Fibroblast of lung (primary cell): Measurements from ENCODE around the gene SIRT5. TPM values are rescaled to one million over a fixed set of nuclear protein-coding genes. Genes with fewer than 3 reads are reported as not detected.
A peak's percentile ranks its signal among the peaks of the same experiment; 100 is the strongest.

ENCODE experiments used
- DNase-seq, 2 donors: peaks; one replicate each; pipeline versions ENCODE4 v3.0.0 to v3.0.0-alpha.2; 2010; ENCODE audit warnings: low read depth in 2 of 2
- H2AFZ ChIP-seq: 2 replicates; pipeline ENCODE4 v1.5.1; 2012; ENCODE audit warnings: low read length, control low read depth, inconsistent platforms
- H3K27ac ChIP-seq: 2 replicates; pipeline ENCODE4 v1.5.1; 2011; ENCODE audit warnings: low read length, control low read depth; ENCODE audit not compliant: insufficient read depth
- H3K27me3 ChIP-seq: 2 replicates; pipeline ENCODE4 v1.5.1; 2011; ENCODE audit warnings: mild to moderate bottlenecking, low read length; ENCODE audit not compliant: control insufficient read depth, insufficient read depth
- H3K36me3 ChIP-seq: 2 replicates; pipeline ENCODE4 v1.5.1; 2011; ENCODE audit warnings: low read length; ENCODE audit not compliant: control insufficient read depth, insufficient read depth
- H3K4me1 ChIP-seq: 2 replicates; pipeline ENCODE4 v1.5.1; 2011; ENCODE audit warnings: low read length; ENCODE audit not compliant: control insufficient read depth, insufficient read depth; ENCODE audit errors: extremely low read depth
- H3K4me2 ChIP-seq: 2 replicates; pipeline ENCODE4 v1.5.1; 2011; ENCODE audit warnings: low read length, control low read depth; ENCODE audit not compliant: insufficient read depth; ENCODE audit errors: extremely low read depth
- H3K4me3 ChIP-seq, 4 experiments: fragments of 200-600 bp in 1 of 4; sonication (generic) in 1 of 4; replicated peaks in 1 of 4; 2 replicates each; pipeline ENCODE4 v1.5.1; 2011 to 2016; ENCODE audit warnings: low read length in 4 of 4, low read depth in 3 of 4, mild to moderate bottlenecking in 3 of 4, control low read depth in 2 of 4, inconsistent platforms in 1 of 4, mixed read lengths in 1 of 4; ENCODE audit not compliant: insufficient read depth in 1 of 4; ENCODE audit errors: control extremely low read depth in 1 of 4
- H3K79me2 ChIP-seq: 2 replicates; pipeline ENCODE4 v1.5.1; 2012; ENCODE audit warnings: mild to moderate bottlenecking, low read length, inconsistent platforms; ENCODE audit not compliant: control insufficient read depth, insufficient read depth
- H3K9ac ChIP-seq: 2 replicates; pipeline ENCODE4 v1.5.1; 2011; ENCODE audit warnings: mild to moderate bottlenecking, low read length, control low read depth; ENCODE audit not compliant: insufficient read depth
- H3K9me3 ChIP-seq: 2 replicates; pipeline ENCODE4 v1.5.1; 2012; ENCODE audit warnings: low read depth, low read length; ENCODE audit not compliant: control insufficient read depth, insufficient read depth
- H4K20me1 ChIP-seq: 2 replicates; pipeline ENCODE4 v1.5.1; 2011; ENCODE audit warnings: low read length; ENCODE audit not compliant: control insufficient read depth, insufficient read depth; ENCODE audit errors: extremely low read depth
- EZH2 ChIP-seq: IDR thresholded peaks from 2 replicates; pipeline ENCODE4 v1.5.1; 2012; ENCODE audit warnings: low read length, control low read depth, mild to moderate bottlenecking; ENCODE audit errors: missing control alignments
- polyA plus RNA-seq, 2 donors: library from polyadenylated mRNA; depleted of rRNA in 1 of 2; stranded (reverse) in 1 of 2; unstranded in 1 of 2; fragments of >200 nt; gene quantifications; 2 replicates each; pipeline ENCODE4 v1.2.1, GENCODE V29; 2011 to 2012; ENCODE audit warnings: missing spikeins in 1 of 2
- total RNA-seq: library from RNA; depleted of rRNA; stranded (reverse); fragments of >200 nt; gene quantifications from 2 replicates; pipeline ENCODE4 v1.2.1, GENCODE V29; 2014
- TF ChIP-seq, protein P1 (sequence below), 2 donors: IDR thresholded peaks in 1 of 2; conservative IDR thresholded peaks in 1 of 2; 1 replicate in 1 of 2; 2 replicates in 1 of 2; pipeline ENCODE4 v1.5.1; 2011 to 2012; ENCODE audit warnings: low read length in 2 of 2, control low read depth in 1 of 2, inconsistent platforms in 1 of 2, low read depth in 1 of 2, mild to moderate bottlenecking in 1 of 2

Gene SIRT5
- total and polyA plus RNA-seq, 2 donors (not counting 1 experiment from before 2014, with no cell fraction given) = 4.4 to 13.5 TPM

GRCh38 chr6:13604546-13605416 is 30.4 kb downstream of the SIRT5 start:
- Histone ChIP-seq H2AFZ (no peak overlapping the region), H3K27me3 (no peaks in the 10 kb centered on the region), H3K4me1 (no peaks in the 10 kb centered on the region), H3K4me3 (no peak overlapping the region), H3K9ac (no peak overlapping the region), H4K20me1 (no peaks in the 10 kb centered on the region), H3K27ac (no peak overlapping the region), H3K36me3 (no peaks in the 10 kb centered on the region), H3K9me3 (no peaks in the 10 kb centered on the region), H3K4me2 (no peak overlapping the region), H3K79me2 (no peaks in the 10 kb centered on the region)
- DNase-seq = peak in 1 of 2 donors; percentile 54
- TF ChIP-seq, protein P1, sequence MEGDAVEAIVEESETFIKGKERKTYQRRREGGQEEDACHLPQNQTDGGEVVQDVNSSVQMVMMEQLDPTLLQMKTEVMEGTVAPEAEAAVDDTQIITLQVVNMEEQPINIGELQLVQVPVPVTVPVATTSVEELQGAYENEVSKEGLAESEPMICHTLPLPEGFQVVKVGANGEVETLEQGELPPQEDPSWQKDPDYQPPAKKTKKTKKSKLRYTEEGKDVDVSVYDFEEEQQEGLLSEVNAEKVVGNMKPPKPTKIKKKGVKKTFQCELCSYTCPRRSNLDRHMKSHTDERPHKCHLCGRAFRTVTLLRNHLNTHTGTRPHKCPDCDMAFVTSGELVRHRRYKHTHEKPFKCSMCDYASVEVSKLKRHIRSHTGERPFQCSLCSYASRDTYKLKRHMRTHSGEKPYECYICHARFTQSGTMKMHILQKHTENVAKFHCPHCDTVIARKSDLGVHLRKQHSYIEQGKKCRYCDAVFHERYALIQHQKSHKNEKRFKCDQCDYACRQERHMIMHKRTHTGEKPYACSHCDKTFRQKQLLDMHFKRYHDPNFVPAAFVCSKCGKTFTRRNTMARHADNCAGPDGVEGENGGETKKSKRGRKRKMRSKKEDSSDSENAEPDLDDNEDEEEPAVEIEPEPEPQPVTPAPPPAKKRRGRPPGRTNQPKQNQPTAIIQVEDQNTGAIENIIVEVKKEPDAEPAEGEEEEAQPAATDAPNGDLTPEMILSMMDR (conservative IDR thresholded peaks at IDR 0.05 in 1 of 2, IDR thresholded peaks at IDR 0.05 in 1 of 2; ENCODE audit: low read depth in 1 of 2, low read length in 2 of 2) = no peak

- no peaks in the 10 kb centered on the region for H3K36me3 ChIP-seq
- no peak overlapping the region for H2AFZ ChIP-seq
- no peaks in the 10 kb centered on the region for H3K9me3 ChIP-seq
- no peak overlapping the region for H3K4me2 ChIP-seq
- H4K20me1 ChIP-seq = no peaks in the 10 kb centered on the region
- TF ChIP-seq, protein P1 (conservative IDR thresholded peaks at IDR 0.05 in 1 of 2, IDR thresholded peaks at IDR 0.05 in 1 of 2; ENCODE audit: low read depth in 1 of 2, low read length in 2 of 2) = no peak
- TF ChIP-seq EZH2 = no peak
- H3K27me3 ChIP-seq = no peaks in the 10 kb centered on the region
- H3K4me1 ChIP-seq = no peaks in the 10 kb centered on the region
- no peak overlapping the region for H3K4me3 ChIP-seq
- H3K9ac ChIP-seq = no peak overlapping the region
- no peak for DNase-seq
- H3K79me2 ChIP-seq = no peaks in the 10 kb centered on the region
- no peak overlapping the region for H3K27ac ChIP-seq
Observed at GRCh38 chr6:13605634-13606033, 31.2 kb downstream of the SIRT5 start.

GRCh38 chr6:13611715-13612114 is 37.3 kb downstream of the SIRT5 start:
- Histone ChIP-seq H3K4me2 (no peak overlapping the region), H4K20me1 (no peaks in the 10 kb centered on the region), H3K27me3 (no peaks in the 10 kb centered on the region), H3K79me2 (peaks cover 12% of the 10 kb centered on the region), H3K27ac (no peak overlapping the region), H3K9me3 (no peaks in the 10 kb centered on the region), H3K4me3 (no peak overlapping the region), H3K36me3 (no peaks in the 10 kb centered on the region), H3K4me1 (peaks cover 2% of the 10 kb centered on the region), H2AFZ (no peak overlapping the region), H3K9ac (no peak overlapping the region)
- no peak for TF ChIP-seq EZH2
- TF ChIP-seq, protein P1 (conservative IDR thresholded peaks at IDR 0.05 in 1 of 2, IDR thresholded peaks at IDR 0.05 in 1 of 2; ENCODE audit: low read depth in 1 of 2, low read length in 2 of 2) = no peak
- peak in 1 of 2 donors; percentile 16 for DNase-seq
